Hematopoietic multipotent progenitor cell treated with erythropoietin and hydrocortisone succinate and interleukin-3 and kit ligand, for 4 days (in vitro differentiated cells): ENCODE measurements around the gene OGFR.

Experiments
- DNase-seq: peaks from one replicate; pipeline ENCODE4 v3.0.0-alpha.2; 2015

Gene OGFR

DNA sequence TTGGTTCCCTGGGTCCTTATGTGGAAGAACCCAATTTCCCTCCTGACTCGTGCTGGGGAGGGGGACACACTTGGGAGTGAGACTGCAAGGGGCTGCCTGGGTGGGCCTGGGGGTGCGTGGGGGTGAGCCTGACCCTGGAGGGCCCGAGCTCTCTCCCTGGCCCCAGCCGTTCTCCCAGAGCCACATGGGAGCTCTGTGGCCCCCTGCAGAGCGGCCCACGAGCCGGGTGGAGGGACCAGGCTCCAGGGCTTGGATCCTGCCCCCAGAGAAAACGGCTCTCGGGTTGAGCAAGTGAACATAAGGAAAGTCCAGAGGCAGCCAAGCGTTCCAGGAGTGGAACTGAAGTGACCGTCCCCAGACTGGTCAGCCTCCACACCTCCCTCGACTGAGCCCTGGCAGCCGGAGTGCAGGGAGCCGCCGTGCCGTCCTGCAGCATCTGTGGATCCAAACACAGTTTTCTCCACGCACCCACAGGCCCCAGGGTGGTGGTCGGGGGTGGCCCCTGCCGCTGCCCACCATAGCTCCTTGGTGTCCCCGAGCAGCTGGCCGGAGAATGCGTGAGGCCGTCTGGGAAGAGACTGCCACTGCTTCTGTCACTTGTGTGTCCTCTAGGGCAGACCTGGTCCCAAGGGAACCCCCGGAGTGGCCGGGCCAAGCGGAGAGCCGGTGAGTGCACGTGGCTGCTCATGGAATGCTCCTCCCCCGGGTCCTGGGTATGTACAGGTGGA, 22.8 kb downstream of the OGFR start:
- no peak for DNase-seq

DNA sequence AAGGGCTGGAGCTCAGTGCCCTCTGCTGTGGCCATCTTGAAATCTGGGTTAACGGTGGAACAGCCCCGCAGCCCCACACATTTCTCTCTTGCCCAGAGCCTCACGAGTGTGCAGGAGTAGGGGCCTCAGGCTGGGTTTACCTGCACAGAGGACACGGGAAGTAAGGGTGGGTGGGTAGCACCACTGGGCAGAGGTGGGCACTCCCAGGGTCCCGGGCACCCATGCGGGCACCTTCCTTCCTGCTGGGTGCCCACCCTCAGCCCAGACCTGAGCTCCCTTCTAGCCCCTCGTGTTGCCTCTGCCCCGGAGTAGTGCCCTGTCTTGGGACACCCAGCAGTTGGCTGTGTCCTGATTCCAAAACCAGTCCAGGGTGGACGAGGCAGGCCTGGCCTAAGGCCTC, 23.4 kb downstream of the OGFR start:
- no peak for DNase-seq

DNA sequence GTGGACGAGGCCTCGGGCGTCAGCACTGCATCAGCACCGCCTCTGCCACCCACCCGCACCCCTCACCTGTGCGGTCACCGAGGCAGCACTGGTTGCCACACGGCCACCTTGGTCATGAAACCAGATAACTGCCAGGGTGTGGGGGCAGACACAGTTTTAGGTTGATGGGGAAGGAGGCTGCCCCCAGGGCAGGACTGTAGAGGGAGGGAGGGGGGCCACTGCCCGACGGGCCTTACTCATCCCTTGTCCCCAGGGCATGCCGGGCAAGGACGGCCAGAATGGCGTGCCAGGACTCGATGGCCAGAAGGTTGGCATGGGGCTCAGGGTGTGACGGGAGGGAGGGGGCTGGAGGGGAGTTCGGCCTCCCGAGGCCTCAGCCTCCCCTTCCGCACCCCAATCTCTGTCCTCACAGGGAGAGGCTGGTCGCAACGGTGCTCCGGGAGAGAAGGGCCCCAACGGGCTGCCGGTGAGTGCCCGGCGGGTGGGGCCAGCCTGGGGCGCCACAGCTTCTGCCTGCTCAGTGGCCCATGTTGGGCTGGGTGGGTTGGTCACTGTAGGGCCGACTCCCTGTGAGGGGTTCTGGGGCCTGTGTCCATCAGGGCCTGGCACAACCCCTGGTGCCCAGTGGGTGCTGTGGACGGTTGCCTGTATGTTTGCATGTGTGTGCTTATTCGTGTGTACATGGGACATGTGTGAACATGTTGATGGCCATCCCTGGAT, 24.0 kb downstream of the OGFR start:
- no peak for DNase-seq

DNA sequence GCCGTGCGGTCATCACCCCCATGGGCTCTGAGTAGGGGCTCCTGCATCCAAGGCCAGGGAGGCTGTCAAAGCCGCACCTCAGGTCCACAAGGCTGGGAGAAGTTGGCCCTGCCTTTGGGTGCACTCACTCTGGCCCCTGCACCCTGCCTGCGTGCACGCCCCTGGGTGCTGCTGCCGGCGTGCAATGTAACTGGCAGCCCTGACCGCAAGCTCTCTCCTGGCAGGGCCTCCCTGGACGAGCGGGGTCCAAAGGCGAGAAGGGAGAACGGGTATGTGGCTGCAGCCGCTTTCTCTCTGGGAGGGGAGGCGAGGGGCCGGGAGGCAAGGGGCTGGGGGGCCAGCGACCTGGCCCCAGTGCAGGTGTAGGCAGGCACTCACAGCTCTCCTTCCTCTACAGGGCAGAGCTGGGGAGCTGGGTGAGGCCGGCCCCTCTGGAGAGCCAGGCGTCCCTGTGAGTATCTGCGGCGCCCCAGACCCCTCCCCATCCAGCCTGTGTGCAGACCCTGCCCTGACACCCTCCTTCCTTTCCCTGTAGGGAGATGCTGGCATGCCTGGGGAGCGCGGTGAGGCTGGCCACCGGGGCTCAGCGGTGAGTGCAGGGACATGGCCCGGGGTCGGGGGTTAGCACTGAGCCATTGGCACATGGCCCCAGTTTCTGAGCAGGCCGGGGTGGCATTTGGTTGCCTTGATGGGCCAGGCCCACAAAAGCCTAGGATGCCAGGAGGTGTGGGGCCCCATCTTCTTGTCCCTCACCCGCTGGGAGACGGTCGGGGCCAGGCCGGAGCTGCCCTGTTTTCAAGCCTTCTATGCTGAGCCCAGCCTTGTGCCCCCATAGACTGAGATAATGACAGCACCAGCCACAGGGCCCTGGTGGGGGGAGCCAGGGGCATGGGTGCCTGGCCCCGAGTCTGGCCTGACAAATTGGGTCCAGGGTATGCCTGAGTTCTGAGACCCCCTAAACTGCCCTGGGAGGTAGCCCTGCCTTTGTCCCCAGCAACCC, 24.9 kb downstream of the OGFR start:
- DNase-seq, result no peak

DNA sequence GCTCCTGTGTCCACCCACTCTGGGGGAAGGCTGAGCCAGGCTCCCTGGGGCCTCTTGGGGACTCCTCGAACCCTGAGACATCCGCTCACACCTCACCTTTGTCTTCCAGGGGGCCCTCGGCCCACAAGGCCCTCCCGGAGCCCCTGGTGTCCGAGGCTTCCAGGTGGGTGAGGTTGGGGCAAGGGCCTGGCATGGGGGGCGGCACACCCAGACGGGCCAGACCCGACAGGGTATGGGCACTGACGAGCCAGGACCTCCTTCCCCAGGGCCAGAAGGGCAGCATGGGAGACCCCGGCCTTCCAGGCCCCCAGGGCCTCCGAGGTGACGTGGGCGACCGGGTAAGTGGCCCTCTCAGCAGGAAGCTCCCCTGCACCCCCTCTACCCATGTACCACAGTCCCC, 25.6 kb downstream of the OGFR start:
- DNase-seq, result no peak

DNA sequence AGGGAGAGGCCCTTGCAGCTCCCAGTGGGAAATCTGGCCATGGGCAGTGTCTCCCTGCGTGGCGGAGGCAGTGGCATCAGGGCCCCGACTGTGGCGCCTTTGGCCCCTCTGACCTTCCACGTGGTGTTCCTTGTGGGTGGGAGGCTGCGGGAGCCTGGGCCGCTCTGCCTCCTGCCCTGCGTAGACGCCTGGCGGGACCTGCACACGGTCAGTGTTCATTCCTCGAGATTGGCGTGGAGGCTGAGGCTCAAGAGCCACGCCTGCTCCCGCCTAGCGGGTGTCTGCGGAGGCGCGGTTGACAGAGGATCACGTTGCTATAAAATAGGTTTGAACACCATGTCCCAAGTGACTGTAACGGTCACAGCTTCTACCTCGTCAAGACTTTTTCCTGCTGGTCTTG, 26.2 kb downstream of the OGFR start:
- no peak for DNase-seq

DNA sequence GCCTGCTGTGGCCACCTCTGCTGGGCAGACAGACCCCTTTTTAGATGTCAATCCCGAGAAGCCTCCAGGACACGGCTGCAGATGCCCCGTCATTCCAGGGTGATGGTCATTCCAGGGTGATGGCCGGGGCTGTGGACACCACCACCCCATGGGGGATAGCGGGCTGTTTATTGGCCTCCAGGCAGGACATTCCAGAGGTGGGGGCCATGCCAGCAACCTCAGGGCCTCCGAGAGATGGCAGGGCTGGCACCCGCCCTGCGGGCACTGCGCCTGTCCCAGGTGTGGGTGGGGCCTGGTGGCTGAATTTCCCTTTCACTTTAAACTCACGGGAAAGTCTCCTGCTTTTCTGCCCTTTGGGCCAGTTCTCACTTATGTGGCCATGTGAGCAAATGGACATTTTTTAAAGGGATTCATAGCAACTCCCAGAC, 26.7 kb downstream of the OGFR start:
- no peak for DNase-seq

DNA sequence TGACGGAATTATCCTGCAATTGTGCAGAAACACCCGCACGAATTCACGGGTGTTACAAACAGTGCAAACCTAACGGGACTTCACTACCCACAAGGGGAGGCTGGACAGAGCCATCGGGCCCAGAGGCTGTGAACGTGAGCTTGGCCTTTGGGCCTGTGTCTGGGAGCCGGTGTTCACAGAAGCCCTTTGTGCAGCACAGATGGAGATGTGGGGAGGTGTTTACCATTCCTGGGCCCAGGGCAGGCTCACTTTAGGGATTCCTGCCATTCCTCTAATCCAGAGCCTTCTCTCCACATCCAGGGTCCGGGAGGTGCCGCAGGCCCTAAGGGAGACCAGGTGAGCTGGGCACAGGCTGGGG, 27.2 kb downstream of the OGFR start:
- no peak for DNase-seq

DNA sequence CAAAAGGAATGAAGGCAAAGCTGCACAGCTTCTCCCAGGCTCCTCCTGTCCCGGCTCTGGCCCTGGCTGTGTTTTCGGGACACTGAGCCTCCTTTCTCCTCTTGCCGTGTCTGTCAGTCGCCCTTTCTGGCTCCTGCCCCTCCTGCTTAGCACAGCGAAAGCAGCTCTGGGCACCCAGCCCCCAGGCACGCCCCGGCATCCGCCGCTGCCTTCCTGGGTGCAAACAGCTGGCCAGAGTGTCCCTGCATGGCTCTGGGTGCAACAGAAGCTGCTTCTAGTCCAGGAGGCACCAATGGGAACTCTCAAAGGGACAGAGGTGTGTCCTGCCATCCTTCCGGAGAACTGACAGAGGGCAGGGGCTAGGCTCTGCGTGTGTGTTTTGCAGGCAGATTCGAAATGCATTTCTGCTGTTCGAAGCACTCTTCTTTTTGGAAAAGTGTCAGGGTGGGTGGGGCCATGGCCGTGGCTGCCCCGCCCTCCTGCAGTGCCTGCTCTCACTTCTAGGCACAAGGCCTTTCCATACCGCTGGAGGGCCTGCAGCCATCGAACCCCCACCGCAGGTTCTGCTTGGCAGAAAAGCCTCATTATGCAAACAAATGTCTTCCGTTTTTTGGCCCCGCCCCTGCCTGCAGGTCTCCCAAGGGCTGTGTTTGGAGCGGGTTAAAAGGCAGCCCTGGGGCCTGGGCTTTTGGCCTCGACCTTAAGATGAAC, 27.7 kb downstream of the OGFR start:
- DNase-seq, result peak; percentile 95

DNA sequence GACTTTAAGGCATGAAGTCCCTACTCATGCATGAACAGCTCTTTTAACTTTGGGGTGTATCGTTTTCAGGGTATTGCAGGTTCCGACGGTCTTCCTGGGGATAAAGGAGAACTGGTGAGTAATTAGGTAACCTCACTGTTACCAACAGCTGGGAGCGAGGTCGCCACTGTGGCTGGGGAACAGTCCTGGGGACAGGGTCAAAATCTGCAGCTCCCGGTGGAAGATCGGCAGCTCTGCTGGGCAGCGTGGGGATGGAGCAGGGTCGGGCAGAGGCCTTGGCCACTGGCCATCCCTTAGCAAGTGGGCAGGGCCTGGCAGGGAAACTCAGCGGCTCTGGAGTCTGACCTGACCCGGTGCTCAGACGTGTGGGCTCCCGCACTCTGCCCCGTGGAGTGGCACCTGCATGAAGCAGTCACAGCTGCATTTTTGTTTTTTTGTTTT, 28.3 kb downstream of the OGFR start:
- no peak for DNase-seq

DNA sequence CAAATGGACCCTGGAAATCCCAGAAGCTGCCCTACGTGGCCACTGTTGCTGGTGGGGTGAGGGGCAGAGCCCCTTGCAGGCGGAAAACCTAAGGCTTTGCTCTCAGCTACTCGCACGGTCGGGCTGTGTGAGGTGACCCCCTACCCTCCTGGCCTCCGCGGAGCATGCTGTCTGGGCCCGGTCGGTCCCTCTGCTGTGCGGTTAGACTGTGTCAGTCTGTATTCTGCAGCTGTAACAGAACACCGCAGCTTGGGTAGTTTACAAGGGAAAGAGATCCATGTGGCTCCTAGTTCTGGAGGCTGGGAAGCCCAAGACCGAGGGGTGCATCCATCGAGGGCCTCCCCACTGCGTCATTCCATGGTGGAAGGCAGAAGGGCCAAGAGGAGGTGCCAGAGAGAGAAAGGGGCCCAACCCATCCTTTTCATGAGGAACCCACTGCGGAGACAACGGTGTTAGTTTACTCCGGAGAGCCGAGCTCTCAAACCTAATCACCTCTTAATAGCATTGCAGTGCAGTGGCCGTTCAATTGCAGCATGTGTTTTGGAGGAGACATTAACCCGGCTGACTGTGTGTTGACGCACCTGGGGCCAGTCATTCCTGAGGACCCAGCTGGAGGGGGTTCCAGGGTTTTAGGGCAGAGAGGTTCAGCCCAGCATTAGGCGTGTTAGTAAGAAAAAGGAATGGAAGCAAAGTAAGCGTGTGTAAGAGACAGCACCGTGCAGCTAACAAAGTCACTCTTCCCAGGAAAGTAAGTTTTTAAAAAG, 30.5 kb downstream of the OGFR start:
- no peak for DNase-seq

DNA sequence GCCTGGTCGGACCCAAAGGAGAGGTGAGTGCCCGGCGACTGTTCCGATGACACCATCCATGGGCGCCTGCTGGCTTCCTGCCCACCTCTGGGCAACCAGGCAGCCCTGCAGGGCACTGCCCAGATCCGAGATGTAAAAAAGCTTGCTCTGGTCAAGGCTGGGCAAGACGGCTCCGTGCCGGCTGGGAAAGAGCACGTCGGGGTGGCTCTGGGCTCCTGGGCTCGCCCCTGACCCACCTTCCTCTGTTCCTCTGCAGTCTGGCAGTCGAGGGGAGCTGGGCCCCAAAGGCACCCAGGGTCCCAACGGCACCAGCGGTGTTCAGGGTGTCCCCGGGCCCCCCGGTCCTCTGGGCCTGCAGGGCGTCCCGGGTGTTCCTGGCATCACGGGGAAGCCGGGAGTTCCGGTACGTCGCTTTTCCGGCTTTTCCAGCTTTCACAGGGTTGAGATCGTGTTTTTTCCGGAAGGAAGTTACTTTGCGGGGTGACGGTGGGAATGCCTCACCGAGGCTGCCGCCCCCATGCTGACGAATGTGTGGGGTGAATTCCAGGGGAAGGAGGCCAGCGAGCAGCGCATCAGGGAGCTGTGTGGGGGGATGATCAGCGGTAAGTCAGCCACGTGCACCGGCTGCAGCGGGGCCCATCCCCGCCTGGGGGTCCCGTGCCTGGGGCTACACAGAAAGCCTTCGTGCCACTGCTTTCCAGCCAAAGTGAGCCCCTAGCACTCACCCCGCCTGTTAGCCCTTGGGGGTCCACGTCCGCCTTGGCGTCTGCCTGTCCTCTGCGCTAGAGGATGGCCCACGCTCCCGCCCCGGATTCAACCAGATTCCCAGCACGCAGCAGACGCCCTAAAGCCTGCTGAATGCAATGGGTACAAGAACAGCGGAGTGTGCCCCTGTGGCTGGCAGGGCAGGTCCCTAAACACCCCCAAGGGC, 31.6 kb downstream of the OGFR start:
- no peak for DNase-seq

DNA sequence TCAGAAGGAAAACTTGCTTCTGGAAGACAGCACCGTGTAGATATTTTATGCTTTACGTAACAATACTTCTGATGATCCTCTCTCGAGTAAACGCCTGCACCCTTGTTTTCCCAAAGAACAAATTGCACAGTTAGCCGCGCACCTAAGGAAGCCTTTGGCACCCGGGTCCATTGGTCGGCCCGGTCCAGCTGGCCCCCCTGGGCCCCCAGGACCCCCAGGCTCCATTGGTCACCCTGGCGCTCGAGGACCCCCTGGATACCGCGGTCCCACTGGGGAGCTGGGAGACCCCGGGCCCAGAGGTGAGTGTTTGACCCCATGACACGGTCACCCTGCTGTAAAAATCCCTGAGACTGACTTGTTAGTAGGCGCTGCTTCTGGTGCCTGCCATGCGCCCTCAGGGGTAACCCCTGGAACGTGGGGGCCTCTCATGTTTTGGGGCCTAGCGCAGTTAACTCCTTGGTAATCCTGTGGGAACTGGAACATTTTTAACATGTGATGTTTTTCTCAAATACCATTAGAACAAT, 32.4 kb downstream of the OGFR start:
- DNase-seq, result no peak

DNA sequence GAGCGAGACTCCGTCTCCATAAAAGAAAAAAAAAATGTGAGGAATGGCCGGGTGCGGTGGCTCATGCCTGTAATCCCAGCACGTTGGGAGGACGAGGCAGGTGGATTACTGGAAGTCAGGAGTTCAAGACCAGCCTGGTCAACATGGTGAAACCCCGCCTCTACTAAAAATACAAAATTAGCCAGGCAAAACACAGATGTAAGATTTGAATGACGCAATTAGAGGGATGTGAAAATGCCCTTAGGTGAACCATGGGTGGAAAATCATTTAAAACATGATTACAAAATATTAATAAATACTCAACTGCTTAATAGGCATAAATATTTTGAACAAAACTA, 33.1 kb downstream of the OGFR start:
- DNase-seq, result no peak

DNA sequence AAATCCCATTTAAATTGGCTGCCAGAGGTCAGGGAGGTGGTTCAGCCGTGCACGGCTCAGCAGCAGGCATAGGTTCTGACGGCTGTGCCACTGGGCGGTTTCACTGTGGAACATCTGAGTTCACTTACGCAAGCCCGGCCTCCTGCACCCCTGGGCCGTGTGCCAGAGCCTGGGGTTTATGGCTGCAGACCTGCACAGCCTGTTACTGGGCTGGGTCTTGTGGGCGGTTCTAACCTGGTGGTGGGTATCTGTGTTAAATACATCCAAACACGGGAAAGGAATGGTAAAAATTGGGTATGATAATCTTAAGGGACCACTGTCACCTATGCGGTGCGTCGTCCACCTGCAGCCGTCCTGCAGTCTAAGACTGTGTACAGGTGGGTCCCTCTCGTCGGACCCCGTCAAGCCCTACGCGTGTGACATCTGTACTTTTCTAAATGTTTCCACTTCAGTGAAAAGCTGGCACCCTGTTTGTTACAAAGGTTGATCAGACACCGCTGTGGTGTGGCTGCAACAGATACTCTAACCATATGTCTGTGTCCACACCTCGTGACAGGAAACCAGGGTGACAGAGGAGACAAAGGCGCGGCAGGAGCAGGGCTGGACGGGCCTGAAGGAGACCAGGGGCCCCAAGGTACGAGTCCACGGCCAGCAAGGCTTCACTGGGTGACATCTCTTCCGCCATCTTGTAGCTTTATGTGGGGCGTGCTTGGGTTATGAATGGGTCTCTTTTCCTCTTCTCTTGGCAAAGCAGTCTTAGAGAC, 33.7 kb downstream of the OGFR start:
- peak; percentile 70 for DNase-seq

DNA sequence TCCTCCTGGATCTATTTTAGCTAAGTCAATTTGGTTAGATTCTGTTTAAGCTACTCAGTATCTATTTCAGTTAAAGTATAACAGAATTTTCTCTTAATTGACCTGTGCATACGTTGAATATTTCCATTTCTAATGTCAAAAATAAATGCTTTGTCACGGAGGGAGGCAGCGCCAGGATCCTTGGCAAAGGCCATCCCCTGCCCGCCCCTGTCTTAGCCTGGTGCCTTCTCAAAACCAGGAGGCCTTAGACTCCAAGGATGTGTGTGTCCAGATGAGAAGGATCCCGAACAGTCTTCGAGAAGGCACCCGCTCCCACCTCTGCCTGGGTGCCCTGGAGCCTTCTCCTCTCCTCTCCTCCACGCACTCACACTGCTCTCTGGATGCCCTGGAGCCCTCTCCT, 34.6 kb downstream of the OGFR start:
- DNase-seq, result no peak

DNA sequence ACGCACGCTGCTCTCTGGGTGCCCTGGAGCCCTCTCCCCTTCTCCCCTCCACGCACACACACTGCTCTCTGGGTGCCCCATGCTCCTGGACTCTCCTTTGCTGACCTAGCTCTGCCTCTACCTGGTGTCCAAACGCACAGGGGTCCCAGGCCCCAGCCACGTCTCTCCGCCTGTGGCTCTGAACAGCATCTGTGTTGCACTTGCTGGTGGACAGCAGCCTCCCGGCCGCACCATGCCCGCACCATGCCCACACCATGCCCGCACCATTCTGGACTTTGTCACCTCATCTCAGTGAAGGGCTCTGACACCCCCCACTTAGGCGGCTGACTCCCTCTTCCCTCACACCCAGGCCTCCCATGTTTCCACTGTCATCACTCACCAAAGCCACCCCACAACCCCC, 35.2 kb downstream of the OGFR start:
- no peak for DNase-seq

DNA sequence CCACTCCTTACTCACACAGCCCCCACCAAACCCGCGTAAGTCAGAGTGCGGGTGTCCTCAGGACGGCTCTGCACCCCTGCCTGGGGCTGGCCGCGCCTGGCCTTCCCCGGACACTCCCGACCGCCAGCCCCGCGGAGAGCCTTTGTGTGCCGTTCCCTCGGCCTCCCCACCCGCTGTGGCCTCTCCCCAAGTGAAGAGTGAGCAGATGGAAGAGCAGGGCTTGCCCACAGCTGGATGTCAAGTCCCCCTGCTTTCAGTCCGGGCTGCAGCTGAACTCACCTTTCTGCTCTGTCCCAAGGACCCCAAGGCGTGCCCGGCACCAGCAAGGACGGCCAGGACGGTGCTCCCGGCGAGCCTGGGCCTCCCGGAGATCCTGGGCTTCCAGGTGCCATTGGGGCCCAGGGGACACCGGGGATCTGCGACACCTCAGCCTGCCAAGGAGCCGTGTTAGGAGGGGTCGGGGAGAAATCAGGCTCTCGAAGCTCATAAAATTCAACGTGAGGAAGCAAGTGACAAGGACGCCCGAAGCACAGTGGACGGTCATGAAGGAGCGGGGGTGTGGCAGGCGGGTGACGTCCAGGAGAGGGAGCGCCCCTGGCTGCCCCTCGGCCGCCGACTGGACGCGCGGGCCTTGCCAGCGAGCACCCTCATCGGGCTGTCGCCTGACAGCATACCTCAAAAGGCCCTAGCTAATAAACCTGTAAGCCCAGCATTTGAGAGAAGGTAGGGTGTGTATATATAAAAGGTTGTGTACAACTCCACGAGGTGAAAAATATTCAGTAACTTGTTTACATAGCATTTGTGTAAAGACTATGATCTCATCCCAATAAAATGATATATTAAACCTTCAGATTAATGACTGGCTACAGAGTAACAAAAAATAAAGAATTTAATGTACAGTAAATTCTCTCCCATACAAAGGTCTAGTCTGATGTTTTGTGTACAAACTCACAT, 35.9 kb downstream of the OGFR start:
- DNase-seq, result no peak
